Activated T-cell treated with anti-CD3 and anti-CD28 coated beads, Interleukin-2, amount 50 U/mL, for 4 hours (primary cell): ENCODE measurements around the gene EDIL3. TPM values are rescaled to one million over a fixed set of nuclear protein-coding genes. Genes with fewer than 3 reads are reported as not detected.
"Not testable (repeated sequence)": the region's sequence is repeated elsewhere in the genome, so short reads cannot be mapped to it uniquely, and the experiment has no call there.

ENCODE experiments used
- ATAC-seq, 2 donors: fragments of 200-7000 bp; cut with Tn5 transposase; one replicate each; pipeline ENCODE4 v1.10.0; 2021
- DNase-seq: peaks from one replicate; pipeline ENCODE4 v3.0.0-alpha.2; 2020
- H3K27me3 Mint-ChIP-seq: one replicate; pipeline ENCODE4 v1.8.0; 2021; ENCODE audit warnings: low read depth, mixed read lengths
- H3K36me3 Mint-ChIP-seq: one replicate; pipeline ENCODE4 v1.8.0; 2022; ENCODE audit warnings: mixed read lengths; ENCODE audit not compliant: insufficient read depth
- H3K4me1 Mint-ChIP-seq: one replicate; pipeline ENCODE4 v1.8.0; 2021; ENCODE audit warnings: low read depth, mixed read lengths
- H3K4me3 Mint-ChIP-seq: one replicate; pipeline ENCODE4 v1.8.0; 2021; ENCODE audit warnings: mild to moderate bottlenecking, moderate library complexity, mixed read lengths
- H3K9me3 Mint-ChIP-seq: one replicate; pipeline ENCODE4 v1.8.0; 2021; ENCODE audit warnings: mixed read lengths
- total RNA-seq, 3 donors: library from RNA; stranded (reverse); gene quantifications; one replicate each; pipeline ENCODE4 v1.2.1, GENCODE V29; 2021

The EDIL3 gene
- total RNA-seq, 3 donors from 2014 or later: 0.15 to 0.27 TPM; not detected in 1

GRCh38 chr5:84299959-84300358 lies 84.7 kb downstream of the EDIL3 start:
- DNase-seq (no peak), ATAC-seq (no peak)
- H3K4me3 Mint-ChIP-seq: no peak overlapping the region
- H3K9me3 Mint-ChIP-seq: peaks cover 4% of the 10 kb centered on the region
- no peaks in the 10 kb centered on the region for H3K4me1 Mint-ChIP-seq
- H3K27me3 Mint-ChIP-seq: no peaks in the 10 kb centered on the region
- no peaks in the 10 kb centered on the region for H3K36me3 Mint-ChIP-seq

GRCh38 chr5:84298628-84299027 lies 86.1 kb downstream of the EDIL3 start:
- no peaks in the 10 kb centered on the region for H3K36me3 Mint-ChIP-seq
- DNase-seq (no peak), ATAC-seq (no peak)
- H3K9me3 Mint-ChIP-seq: peaks cover 4% of the 10 kb centered on the region
- no peak overlapping the region for H3K4me3 Mint-ChIP-seq
- H3K27me3 Mint-ChIP-seq: no peaks in the 10 kb centered on the region
- H3K4me1 Mint-ChIP-seq: no peaks in the 10 kb centered on the region

- H3K4me1 Mint-ChIP-seq, H3K9me3 Mint-ChIP-seq, H3K36me3 Mint-ChIP-seq, H3K4me3 Mint-ChIP-seq, DNase-seq, ATAC-seq, H3K27me3 Mint-ChIP-seq: not testable (repeated sequence)
These were observed 87.0 kb downstream of the EDIL3 start for GRCh38 chr5:84297641-84298040.

GRCh38 chr5:84292788-84293653 lies 91.7 kb downstream of the EDIL3 start:
- no peak for DNase-seq
- no peaks in the 10 kb centered on the region for H3K36me3 Mint-ChIP-seq
- ATAC-seq: no peak
- peaks cover 4% of the 10 kb centered on the region for H3K9me3 Mint-ChIP-seq
- no peaks in the 10 kb centered on the region for H3K27me3 Mint-ChIP-seq
- H3K4me1 Mint-ChIP-seq: no peaks in the 10 kb centered on the region
- H3K4me3 Mint-ChIP-seq: no peak overlapping the region

GRCh38 chr5:84292000-84292642 lies 92.6 kb downstream of the EDIL3 start:
- Mint-ChIP-seq H3K4me3 (no peak overlapping the region), H3K27me3 (no peaks in the 10 kb centered on the region)

GRCh38 chr5:84290673-84291072 lies 94.0 kb downstream of the EDIL3 start:
- Mint-ChIP-seq H3K4me1 (no peaks in the 10 kb centered on the region), H3K9me3 (no peaks in the 10 kb centered on the region)

More at GRCh38 chr5:84292000-84292642, 92.6 kb downstream of the EDIL3 start:
- Mint-ChIP-seq H3K4me1 (no peaks in the 10 kb centered on the region), H3K36me3 (no peaks in the 10 kb centered on the region), H3K9me3 (peaks cover under 1% of the 10 kb centered on the region)
- no peak for ATAC-seq
- DNase-seq: no peak

GRCh38 chr5:84290161-84290560 lies 94.5 kb downstream of the EDIL3 start:
- no peaks in the 10 kb centered on the region for H3K9me3 Mint-ChIP-seq
- no peaks in the 10 kb centered on the region for H3K27me3 Mint-ChIP-seq
- ATAC-seq (no peak), DNase-seq (no peak)
- no peaks in the 10 kb centered on the region for H3K36me3 Mint-ChIP-seq
- no peak overlapping the region for H3K4me3 Mint-ChIP-seq
- no peaks in the 10 kb centered on the region for H3K4me1 Mint-ChIP-seq

More at GRCh38 chr5:84290673-84291072, 94.0 kb downstream of the EDIL3 start:
- no peak for DNase-seq
- H3K4me3 Mint-ChIP-seq: no peak overlapping the region
- ATAC-seq: no peak
- no peaks in the 10 kb centered on the region for H3K27me3 Mint-ChIP-seq
- H3K36me3 Mint-ChIP-seq: no peaks in the 10 kb centered on the region

GRCh38 chr5:84287951-84288350 lies 96.7 kb downstream of the EDIL3 start:
- no peak overlapping the region for H3K4me3 Mint-ChIP-seq
- DNase-seq (no peak), ATAC-seq (no peak)
- no peaks in the 10 kb centered on the region for H3K27me3 Mint-ChIP-seq
- no peaks in the 10 kb centered on the region for H3K9me3 Mint-ChIP-seq
- no peaks in the 10 kb centered on the region for H3K4me1 Mint-ChIP-seq
- H3K36me3 Mint-ChIP-seq: no peaks in the 10 kb centered on the region

- Mint-ChIP-seq H3K4me3 (no peak overlapping the region), H3K4me1 (no peaks in the 10 kb centered on the region), H3K27me3 (no peaks in the 10 kb centered on the region), H3K36me3 (no peaks in the 10 kb centered on the region), H3K9me3 (no peaks in the 10 kb centered on the region)
- DNase-seq (no peak), ATAC-seq (no peak)
These were observed 98.0 kb downstream of the EDIL3 start for GRCh38 chr5:84286662-84287061.

GRCh38 chr5:84285641-84286637 lies 98.7 kb downstream of the EDIL3 start:
- DNase-seq (no peak), ATAC-seq (no peak)
- Mint-ChIP-seq H3K4me3 (no peak overlapping the region), H3K36me3 (no peaks in the 10 kb centered on the region), H3K27me3 (no peaks in the 10 kb centered on the region), H3K9me3 (no peaks in the 10 kb centered on the region), H3K4me1 (no peaks in the 10 kb centered on the region)

- Mint-ChIP-seq H3K27me3 (no peaks in the 10 kb centered on the region), H3K4me1 (no peaks in the 10 kb centered on the region), H3K36me3 (no peaks in the 10 kb centered on the region), H3K4me3 (no peak overlapping the region), H3K9me3 (no peaks in the 10 kb centered on the region)
- ATAC-seq (no peak), DNase-seq (no peak)
These were observed 103.3 kb downstream of the EDIL3 start for GRCh38 chr5:84281383-84281782.

- no peaks in the 10 kb centered on the region for H3K9me3 Mint-ChIP-seq
- H3K4me3 Mint-ChIP-seq: no peak overlapping the region
- H3K36me3 Mint-ChIP-seq: no peaks in the 10 kb centered on the region
- DNase-seq (no peak), ATAC-seq (no peak)
- H3K4me1 Mint-ChIP-seq: no peaks in the 10 kb centered on the region
- H3K27me3 Mint-ChIP-seq: no peaks in the 10 kb centered on the region
These were observed 105.4 kb downstream of the EDIL3 start for GRCh38 chr5:84279234-84279633.

GRCh38 chr5:84275609-84276008 lies 109.1 kb downstream of the EDIL3 start:
- H3K4me3 Mint-ChIP-seq: no peak overlapping the region
- ATAC-seq (no peak), DNase-seq (no peak)
- no peaks in the 10 kb centered on the region for H3K27me3 Mint-ChIP-seq
- no peaks in the 10 kb centered on the region for H3K9me3 Mint-ChIP-seq
- no peaks in the 10 kb centered on the region for H3K36me3 Mint-ChIP-seq
- no peaks in the 10 kb centered on the region for H3K4me1 Mint-ChIP-seq
